WTC11 (cell line): ENCODE data around the gene AGBL4. TPM values are rescaled to one million over a fixed set of nuclear protein-coding genes. Genes with fewer than 3 reads are reported as not detected.

Experiments
- ATAC-seq: fragments of 200-7000 bp; cut with Tn5 transposase; 2 replicates; pipeline ENCODE4 v1.10.0; 2021; ENCODE audit warnings: mild to moderate bottlenecking, moderate library complexity
- CTCF ChIA-PET: fragments of 300-600 bp; sonication (Branson Sonifier 250); formaldehyde crosslinking; loops from one replicate; lab custom pipeline; 2021; ENCODE audit warnings: antibody characterized with exemption; lab: Charles Lee
- POLR2A ChIA-PET: fragments of 350-600 bp; sonication (Branson Sonifier 250); formaldehyde crosslinking; loops from one replicate; lab custom pipeline; 2021; ENCODE audit warnings: antibody characterized with exemption; lab: Charles Lee
- DNase-seq: peaks from one replicate; pipeline ENCODE4 v3.0.0; 2021; ENCODE audit warnings: low spot score
- H3K27ac Mint-ChIP-seq: 2 replicates; pipeline ENCODE4 v1.8.0; 2021; ENCODE audit warnings: mixed read lengths
- H3K27me3 Mint-ChIP-seq: 2 replicates; pipeline ENCODE4 v1.8.0; 2021; ENCODE audit warnings: low read depth, mild to moderate bottlenecking, moderate library complexity, mixed read lengths
- H3K36me3 Mint-ChIP-seq: 2 replicates; pipeline ENCODE4 v1.8.0; 2021; ENCODE audit warnings: mixed read lengths
- H3K4me1 Mint-ChIP-seq: 2 replicates; pipeline ENCODE4 v1.8.0; 2022; ENCODE audit warnings: mixed read lengths
- H3K4me3 Mint-ChIP-seq: 2 replicates; pipeline ENCODE4 v1.8.0; 2021; ENCODE audit warnings: mild to moderate bottlenecking, moderate library complexity, mixed read lengths
- H3K9me3 Mint-ChIP-seq: 2 replicates; pipeline ENCODE4 v1.8.0; 2021; ENCODE audit warnings: mixed read lengths
- ATF1 ChIP-seq: sonication (generic); formaldehyde crosslinking; IDR thresholded peaks from 2 replicates; pipeline ENCODE4 v1.8.1; 2023; ENCODE audit warnings: mild to moderate bottlenecking, moderate library complexity, missing genetic modification reagents
- ATF6 ChIP-seq: sonication (generic); formaldehyde crosslinking; IDR thresholded peaks from 2 replicates; pipeline ENCODE4 v1.8.1; 2023; ENCODE audit warnings: mild to moderate bottlenecking, missing genetic modification reagents
- CBFB ChIP-seq: sonication (generic); formaldehyde crosslinking; IDR thresholded peaks from 2 replicates; pipeline ENCODE4 v1.8.1; 2022; ENCODE audit warnings: mild to moderate bottlenecking, low read depth, missing genetic modification reagents
- CREM ChIP-seq: sonication (generic); formaldehyde crosslinking; IDR thresholded peaks from 2 replicates; pipeline ENCODE4 v1.8.1; 2022; ENCODE audit warnings: mild to moderate bottlenecking, missing genetic modification reagents, moderate library complexity
- ESRRA ChIP-seq: sonication (generic); formaldehyde crosslinking; IDR thresholded peaks from 2 replicates; pipeline ENCODE4 v1.8.1; 2022; ENCODE audit warnings: mild to moderate bottlenecking, missing genetic modification reagents, borderline replicate concordance
- FOXP4 ChIP-seq: sonication (generic); formaldehyde crosslinking; IDR thresholded peaks from 2 replicates; pipeline ENCODE4 v1.8.0; 2022; ENCODE audit warnings: mild to moderate bottlenecking, missing genetic modification reagents
- GABPB1 ChIP-seq: sonication (generic); formaldehyde crosslinking; IDR thresholded peaks from 2 replicates; pipeline ENCODE4 v1.8.1; 2023; ENCODE audit warnings: mild to moderate bottlenecking, missing genetic modification reagents
- JAZF1 ChIP-seq: fragments of 250-450 bp; sonication (Bioruptor Pico); IDR thresholded peaks from 2 replicates; pipeline ENCODE4 v1.9.0; 2021; ENCODE audit warnings: moderate library complexity, mild to moderate bottlenecking, inconsistent platforms
- KAT7 ChIP-seq: sonication (generic); formaldehyde crosslinking; IDR thresholded peaks from 2 replicates; pipeline ENCODE4 v1.8.1; 2023; ENCODE audit warnings: missing genetic modification reagents, mild to moderate bottlenecking, borderline replicate concordance
- MYBL2 ChIP-seq: sonication (generic); formaldehyde crosslinking; IDR thresholded peaks from 2 replicates; pipeline ENCODE4 v1.8.1; 2023; ENCODE audit warnings: mild to moderate bottlenecking, moderate library complexity, missing genetic modification reagents
- PRDM15 ChIP-seq: sonication (generic); formaldehyde crosslinking; IDR thresholded peaks from 2 replicates; pipeline ENCODE4 v1.8.0; 2022; ENCODE audit warnings: missing genetic modification reagents
- PRRX2 ChIP-seq: fragments of 250-450 bp; sonication (Bioruptor Pico); IDR thresholded peaks from 2 replicates; pipeline ENCODE4 v1.8.0; 2021; ENCODE audit warnings: mild to moderate bottlenecking
- SMAD3 ChIP-seq: sonication (generic); formaldehyde crosslinking; IDR thresholded peaks from 2 replicates; pipeline ENCODE4 v1.8.0; 2022; ENCODE audit warnings: missing genetic modification reagents, mild to moderate bottlenecking, borderline replicate concordance
- SOX15 ChIP-seq: fragments of 250-450 bp; sonication (Bioruptor Pico); IDR thresholded peaks from 2 replicates; pipeline ENCODE4 v1.9.0; 2021; ENCODE audit warnings: mild to moderate bottlenecking
- SP1 ChIP-seq: sonication (generic); formaldehyde crosslinking; conservative IDR thresholded peaks from 2 replicates; pipeline ENCODE4 v1.8.1; 2022; ENCODE audit warnings: missing genetic modification reagents
- TP53 ChIP-seq: sonication (generic); formaldehyde crosslinking; IDR thresholded peaks from 2 replicates; pipeline ENCODE4 v1.8.1; 2023; ENCODE audit warnings: mild to moderate bottlenecking, missing genetic modification reagents
- USF1 ChIP-seq: sonication (generic); formaldehyde crosslinking; IDR thresholded peaks from 2 replicates; pipeline ENCODE4 v1.8.0; 2022; ENCODE audit warnings: mild to moderate bottlenecking, missing genetic modification reagents
- ZNF263 ChIP-seq: sonication (generic); formaldehyde crosslinking; IDR thresholded peaks from 2 replicates; pipeline ENCODE4 v1.8.1; 2022; ENCODE audit warnings: low read depth, mild to moderate bottlenecking, moderate library complexity, missing genetic modification reagents
- ZNF416 ChIP-seq: fragments of 250-450 bp; sonication (Bioruptor Pico); IDR thresholded peaks from 2 replicates; pipeline ENCODE4 v1.9.0; 2021; ENCODE audit warnings: mild to moderate bottlenecking, inconsistent platforms
- ZNF423 ChIP-seq: fragments of 250-450 bp; sonication (Bioruptor Pico); IDR thresholded peaks from 2 replicates; pipeline ENCODE4 v2.1.2; 2022; ENCODE audit warnings: mild to moderate bottlenecking, moderate library complexity
- ZNF671 ChIP-seq: fragments of 250-450 bp; sonication (Bioruptor Pico); IDR thresholded peaks from 2 replicates; pipeline ENCODE4 v1.8.0; 2021; ENCODE audit warnings: mild to moderate bottlenecking
- total RNA-seq: library from RNA; stranded (reverse); gene quantifications from 3 replicates; pipeline ENCODE4 v1.2.3, GENCODE V29; 2021

The AGBL4 gene
- total RNA-seq, 1 experiment from 2014 or later = 0.87 TPM

GRCh38 chr1:48744032-48744431 is 1279.7 kb downstream of the AGBL4 start:
- ChIA-PET CTCF (interaction anchor here (1.4 to 1.8 kb wide), 2 partner anchors 73 to 172 kb away, joined by 7 to 11 read pairs; no protein-coding TSS in a partner anchor), POLR2A (no interaction called here)
- no peaks in the 10 kb centered on the region for H3K9me3 Mint-ChIP-seq
- H3K4me1 Mint-ChIP-seq = peaks cover 20% of the 10 kb centered on the region
- H3K27ac Mint-ChIP-seq = no peak overlapping the region
- 0 out of 2 replicates have a peak, but pooled peaks cover 4% of the 10 kb centered on the region for H3K36me3 Mint-ChIP-seq
- H3K4me3 Mint-ChIP-seq = no peak overlapping the region
- TF ChIP-seq ZNF423 (CRISPR knock-in tag) (no peak), KAT7 (CRISPR knock-in tag) (no peak), SOX15 (CRISPR knock-in tag) (no peak), FOXP4 (CRISPR knock-in tag) (no peak)
- H3K27me3 Mint-ChIP-seq = no peaks in the 10 kb centered on the region
- DNase-seq (no peak), ATAC-seq (no peak)

- Mint-ChIP-seq H3K9me3 (no peaks in the 10 kb centered on the region), H3K4me3 (no peak overlapping the region)
- no peak for TF ChIP-seq SMAD3 (CRISPR knock-in tag)
- no peak for TF ChIP-seq ATF6 (CRISPR knock-in tag)
- TF ChIP-seq USF1 (CRISPR knock-in tag) = no peak
- TF ChIP-seq CBFB (CRISPR knock-in tag) = no peak
- no peak for TF ChIP-seq SP1 (CRISPR knock-in tag)
- no peak for TF ChIP-seq PRRX2
- no peak for TF ChIP-seq CREM (CRISPR knock-in tag)
- no peak for TF ChIP-seq MYBL2 (CRISPR knock-in tag)
- no peak for TF ChIP-seq ZNF416 (CRISPR knock-in tag)
- TF ChIP-seq ESRRA (CRISPR knock-in tag) = no peak
- no peak for TF ChIP-seq PRDM15 (CRISPR knock-in tag)
- TF ChIP-seq TP53 (CRISPR knock-in tag) = no peak
- TF ChIP-seq ZNF263 = no peak
- no peak for TF ChIP-seq ATF1 (CRISPR knock-in tag)
- TF ChIP-seq ZNF671 (CRISPR knock-in tag) = no peak
- TF ChIP-seq GABPB1 (CRISPR knock-in tag) = no peak
- no peak for TF ChIP-seq JAZF1
- TF ChIP-seq, all 79 proteins: peak for 0
- Mint-ChIP-seq H3K27ac (no peak overlapping the region), H3K36me3 (0 out of 2 replicates have a peak, but pooled peaks cover 2% of the 10 kb centered on the region), H3K4me1 (peaks cover 20% of the 10 kb centered on the region), H3K27me3 (no peaks in the 10 kb centered on the region)
- ATAC-seq = peak; percentile 48
- no peak for DNase-seq
- POLR2A ChIA-PET = no interaction called here
- CTCF ChIA-PET = interaction anchor here (0.9 to 1.8 kb wide), 3 partner anchors 66 to 171 kb away, joined by 6 to 11 read pairs (median 7); no protein-coding TSS in a partner anchor
These were observed 1280.3 kb downstream of the AGBL4 start for GRCh38 chr1:48743480-48743879.
